Adipose tissue (tissue), 3 donors: Measurements from ENCODE around the gene HRH1. TPM values are rescaled to one million over a fixed set of nuclear protein-coding genes. Genes with fewer than 3 reads are reported as not detected.

ENCODE experiments used
- H3K27ac ChIP-seq: one replicate; pipeline ENCODE4 v1.5.1; 2013; ENCODE audit warnings: low read depth, low read length
- WGBS, 3 donors: extraction: QIAGEN DNeasy Blood & Tissue Kit; methylation state at CpG; one replicate each; pipeline ENCODE4 v1.1.7; 2013; 5-methylcytosine and 5-hydroxymethylcytosine counted together
- polyA plus RNA-seq, 3 donors: library from polyadenylated mRNA; stranded (reverse); fragments of 200-250 nt; gene quantifications; one replicate each; pipeline ENCODE4 v1.2.3, GENCODE V29; 2013
- donor health status: healthy with polysubstance abuse.
- donor health status: Bipolar disorder and iron deficiency.
- donor health status: healthy.

HRH1 gene
- polyA plus RNA-seq, 3 donors, result 0.22 to 3.8 (median 1.6) TPM

DNA sequence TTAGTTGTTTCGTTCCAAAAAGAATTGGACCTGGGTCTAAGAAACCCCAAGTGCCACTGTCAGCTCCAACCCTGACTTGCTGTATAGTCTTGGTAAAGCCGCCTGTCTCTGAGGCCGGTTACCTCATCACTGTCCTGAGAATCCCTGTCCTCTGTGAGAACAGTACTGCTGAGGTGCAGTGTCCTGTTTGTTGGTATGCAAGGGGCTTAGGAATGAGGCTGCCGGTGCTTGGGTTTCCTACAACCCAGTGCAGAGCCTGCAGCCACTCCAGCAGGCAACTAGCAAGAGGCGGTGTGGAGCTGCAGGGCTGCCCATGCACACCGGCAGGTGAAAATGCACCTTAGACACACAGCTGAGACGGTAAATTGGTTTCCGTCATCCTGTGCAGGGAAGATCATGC, 65.9 kb downstream of the HRH1 start:
- WGBS, 3 donors, result 75 to 84% (median 79%) methylated on average over 8 of the region's 8 CpGs

DNA sequence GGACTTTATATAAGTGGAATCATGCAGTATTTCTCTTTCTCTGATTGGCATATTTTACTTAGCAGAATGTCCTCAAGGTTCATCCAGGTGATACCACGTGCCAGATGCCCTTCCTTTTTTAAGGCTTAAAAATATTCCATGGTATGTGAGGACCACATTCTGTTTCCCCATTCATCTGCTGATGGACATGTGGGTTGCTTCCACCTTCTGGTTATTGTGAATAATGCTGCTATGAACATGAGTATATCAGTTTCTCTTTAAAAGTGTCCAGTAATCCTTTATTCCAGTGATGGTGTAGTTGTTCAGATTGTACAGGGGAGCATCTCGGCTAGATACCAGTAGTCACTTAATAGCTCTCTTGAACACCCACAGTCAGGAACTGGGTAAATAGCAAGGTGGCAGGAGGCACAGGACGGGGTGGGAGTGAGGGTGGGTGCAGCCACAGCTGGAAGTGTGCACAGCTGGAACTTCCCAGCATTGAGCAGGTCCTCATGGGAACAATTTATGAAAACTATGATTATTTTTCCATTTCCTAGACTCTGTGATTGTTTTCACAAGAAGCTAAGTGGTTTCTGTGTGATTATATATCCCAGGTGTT, 67.6 kb downstream of the HRH1 start:
- no peak overlapping the region for H3K27ac ChIP-seq
- WGBS, 3 donors, result 24 to 54% (median 48%) methylated on average over 3 of the region's 3 CpGs

More for the DNA sequence above, 65.9 kb downstream of the HRH1 start:
- H3K27ac ChIP-seq, result no peak overlapping the region

DNA sequence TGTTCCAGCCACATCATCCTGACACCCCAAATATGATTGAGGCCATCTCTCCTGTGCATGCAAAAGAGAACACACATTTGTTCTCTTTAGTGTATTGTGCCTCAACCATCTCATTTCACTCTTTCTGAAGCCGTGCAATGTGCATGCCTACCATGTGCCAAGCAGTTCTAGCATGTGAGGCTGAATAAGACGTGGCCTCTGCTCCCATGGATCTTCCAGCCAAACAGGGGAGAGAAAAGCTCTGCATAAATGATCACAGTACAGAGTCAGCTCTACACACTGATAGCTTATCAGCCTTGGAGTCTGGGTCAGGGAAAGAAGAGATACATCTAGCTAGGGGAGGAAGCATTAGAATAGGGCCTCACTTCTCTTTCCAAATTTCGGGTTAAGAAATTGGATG, 69.7 kb downstream of the HRH1 start:
- 75 to 87% (median 80%) methylated on average over 3 of the region's 3 CpGs for WGBS, 3 donors
- no peak overlapping the region for H3K27ac ChIP-seq

DNA sequence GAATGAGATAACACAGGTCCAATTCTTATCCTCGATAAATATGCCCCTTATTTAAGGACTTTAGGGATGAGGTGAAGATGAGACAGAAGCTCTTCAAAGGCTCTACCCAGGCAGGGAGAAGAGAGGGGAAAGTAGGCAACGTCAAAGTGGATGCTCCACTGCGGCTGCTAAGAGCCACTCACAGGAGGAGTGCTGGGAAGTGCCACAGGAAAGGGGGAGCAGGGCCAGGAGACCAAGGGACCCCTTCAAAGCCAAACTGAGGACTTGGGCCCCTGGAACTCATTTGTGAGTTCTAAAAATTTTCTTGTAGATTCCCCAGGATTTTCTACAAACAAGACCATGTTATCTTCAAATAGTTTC, 70.6 kb downstream of the HRH1 start:
- no peak overlapping the region for H3K27ac ChIP-seq
- 78 to 87% (median 86%) methylated on average over 3 of the region's 3 CpGs for WGBS, 3 donors

DNA sequence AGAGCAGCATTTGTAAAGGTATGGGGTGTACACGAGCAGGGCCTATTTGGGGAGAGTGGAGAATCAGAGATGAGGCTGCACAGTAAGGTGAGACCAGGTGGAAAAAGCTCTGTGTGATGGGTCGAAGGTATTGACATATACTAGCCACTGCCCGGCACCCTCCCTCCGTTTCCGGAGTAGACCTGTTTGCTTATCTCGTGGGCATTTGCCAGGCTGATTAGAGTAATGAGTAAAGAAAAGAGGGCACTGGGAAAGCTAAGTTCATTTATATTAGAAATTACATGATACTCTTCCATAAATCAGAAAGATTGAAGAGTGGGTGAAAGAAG, 71.7 kb downstream of the HRH1 start:
- no peak overlapping the region for H3K27ac ChIP-seq
- 44 to 78% (median 77%) methylated on average over 6 of the region's 6 CpGs for WGBS, 3 donors

DNA sequence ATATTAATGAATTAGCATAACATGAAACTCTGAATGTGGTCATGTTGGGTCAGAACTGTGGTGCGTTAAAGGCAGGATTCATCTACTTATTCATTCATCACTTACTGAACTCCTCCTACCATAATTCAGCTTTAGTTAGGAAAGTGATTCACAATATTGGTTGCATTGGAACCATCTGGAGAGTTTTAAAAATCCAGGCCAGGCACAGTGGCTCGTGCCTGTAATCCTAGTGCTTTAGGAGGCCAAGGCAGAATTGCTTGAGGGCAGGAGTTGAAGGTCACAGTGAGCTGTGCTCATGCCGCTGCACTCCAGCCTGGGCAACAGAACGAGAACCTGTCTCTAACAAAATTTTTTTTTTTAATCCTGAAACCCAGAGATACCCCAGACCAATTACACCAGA, 73.7 kb downstream of the HRH1 start:
- WGBS, 3 donors, result 59 to 83% (median 68%) methylated on average over 4 of the region's 4 CpGs
- H3K27ac ChIP-seq, result no peak overlapping the region

DNA sequence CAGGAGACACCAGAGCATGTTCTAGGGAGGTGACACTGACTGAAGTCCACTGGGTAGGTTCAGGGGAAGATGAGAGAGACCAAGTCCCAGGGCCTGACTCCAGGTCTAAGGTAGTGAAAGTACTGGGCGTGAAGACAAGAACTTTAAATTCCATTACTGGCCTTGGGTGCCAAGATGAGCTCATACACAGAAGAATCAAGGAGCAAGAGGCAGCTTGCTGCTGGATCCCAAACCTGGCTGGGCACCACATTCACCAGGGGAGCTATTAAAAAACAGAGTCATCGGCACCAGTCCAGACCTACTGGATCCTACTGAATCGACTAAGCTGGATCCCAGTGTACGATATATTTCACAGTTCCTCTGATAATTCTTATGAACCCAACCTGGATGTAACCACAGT, 75.8 kb downstream of the HRH1 start:
- 83 to 91% (median 86%) methylated on average over 4 of the region's 4 CpGs for WGBS, 3 donors
- H3K27ac ChIP-seq, result no peak overlapping the region

DNA sequence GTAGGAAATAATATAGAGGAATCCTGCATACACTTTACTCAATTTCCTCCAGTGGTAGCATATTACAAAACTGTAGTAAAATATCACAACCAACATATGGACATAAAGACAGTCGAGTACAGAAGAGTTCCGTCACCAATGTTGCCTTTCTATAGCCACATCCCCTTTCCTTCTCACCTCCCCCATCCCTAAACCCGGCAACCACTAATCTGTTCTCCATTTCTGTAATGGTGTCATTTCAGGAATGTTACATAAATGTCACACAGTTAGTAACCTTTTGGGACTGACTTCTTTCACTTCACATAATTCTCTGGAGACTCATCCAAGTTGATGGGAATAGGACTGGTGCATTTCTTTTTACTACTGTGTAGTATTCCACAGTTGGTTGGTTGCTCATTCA, 76.5 kb downstream of the HRH1 start:
- no peak overlapping the region for H3K27ac ChIP-seq
- WGBS, 3 donors, result 39 to 58% (median 54%) methylated on average over 3 of the region's 3 CpGs

DNA sequence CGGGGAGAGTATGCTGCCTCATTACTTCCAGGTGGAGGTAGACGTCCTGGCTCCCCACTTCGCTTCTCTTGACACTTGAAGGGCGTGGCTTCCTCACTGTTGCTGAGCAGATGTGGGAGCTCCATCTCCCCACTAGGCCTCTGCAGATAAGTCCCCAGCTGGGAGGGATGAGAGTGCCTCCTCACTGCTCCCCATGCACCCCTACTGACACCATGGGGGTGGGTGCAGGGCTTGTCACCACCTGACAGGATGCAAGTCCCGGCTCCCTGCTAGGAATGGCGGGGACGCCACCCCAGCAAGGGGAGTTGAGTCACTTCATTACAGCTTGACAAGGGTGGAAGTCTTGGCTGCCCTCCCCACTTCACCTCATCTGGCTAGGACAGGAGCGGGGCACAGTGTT, 81.1 kb downstream of the HRH1 start:
- H3K27ac ChIP-seq, result no peak overlapping the region
- WGBS, 3 donors, result 72 to 85% (median 82%) methylated on average over 8 of the region's 8 CpGs

DNA sequence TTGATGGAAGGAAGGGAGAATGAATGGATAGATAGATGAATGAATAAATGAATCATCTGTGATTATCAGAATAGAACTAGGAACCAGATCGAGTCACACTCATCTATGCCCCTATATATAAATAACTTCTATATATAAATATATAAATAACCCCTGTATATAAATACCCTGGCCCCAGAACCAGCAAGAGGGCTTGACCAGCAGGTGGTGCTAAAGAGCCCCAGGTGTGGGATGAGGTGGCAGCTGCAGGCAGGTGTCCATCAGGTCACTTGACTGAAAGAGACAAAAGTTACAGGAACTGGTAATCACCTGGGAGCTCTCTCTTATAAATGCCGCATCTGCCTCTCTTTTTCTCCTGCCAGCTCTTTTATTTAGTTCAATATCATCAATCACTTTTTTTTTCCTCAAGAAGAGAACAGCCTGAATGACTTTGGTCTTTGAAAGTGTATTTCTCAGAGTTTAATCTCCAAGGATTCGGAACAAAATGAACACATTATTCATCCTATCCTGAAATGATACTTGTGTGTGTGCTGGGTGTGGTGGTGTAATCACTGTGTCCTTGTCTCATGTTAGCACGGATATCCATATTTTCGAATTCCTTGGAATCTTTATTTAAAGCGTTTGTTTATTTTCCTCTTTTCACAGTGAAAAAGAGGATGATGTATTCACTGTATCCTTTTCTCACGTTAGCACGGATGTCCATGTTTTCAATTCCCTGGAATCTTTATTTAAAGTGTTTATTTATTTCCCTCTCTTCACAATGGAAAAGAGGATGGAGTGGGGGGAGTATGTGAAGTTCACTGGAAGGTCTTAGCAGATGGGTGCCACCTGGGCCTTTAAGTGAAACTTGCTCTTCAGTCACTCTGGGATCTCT, 82.5 kb downstream of the HRH1 start:
- H3K27ac ChIP-seq, result no peak overlapping the region
- WGBS, 3 donors, result 36 to 39% (median 37%) methylated on average over 8 of the region's 8 CpGs

DNA sequence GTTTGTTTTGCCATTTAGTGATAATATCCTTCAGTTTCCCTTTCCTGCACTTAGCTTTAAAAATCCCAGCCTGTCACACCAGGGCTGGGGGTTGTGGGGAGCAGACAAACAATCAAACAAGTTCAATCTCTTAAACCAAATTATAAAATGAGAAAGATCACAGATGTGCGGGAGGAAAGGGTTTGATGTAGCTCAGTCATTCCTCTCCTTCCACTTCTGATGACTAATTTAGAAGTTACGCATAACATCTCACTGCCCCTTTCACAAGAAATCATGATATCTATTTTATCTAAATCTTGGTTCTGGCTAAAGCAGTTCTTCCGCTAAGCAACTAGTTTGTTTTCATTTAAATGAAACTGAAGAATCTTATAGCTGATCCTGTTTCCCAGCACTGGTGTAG, 83.8 kb downstream of the HRH1 start:
- 70 to 76% (median 71%) methylated on average over 3 of the region's 3 CpGs for WGBS, 3 donors
- H3K27ac ChIP-seq, result no peak overlapping the region

DNA sequence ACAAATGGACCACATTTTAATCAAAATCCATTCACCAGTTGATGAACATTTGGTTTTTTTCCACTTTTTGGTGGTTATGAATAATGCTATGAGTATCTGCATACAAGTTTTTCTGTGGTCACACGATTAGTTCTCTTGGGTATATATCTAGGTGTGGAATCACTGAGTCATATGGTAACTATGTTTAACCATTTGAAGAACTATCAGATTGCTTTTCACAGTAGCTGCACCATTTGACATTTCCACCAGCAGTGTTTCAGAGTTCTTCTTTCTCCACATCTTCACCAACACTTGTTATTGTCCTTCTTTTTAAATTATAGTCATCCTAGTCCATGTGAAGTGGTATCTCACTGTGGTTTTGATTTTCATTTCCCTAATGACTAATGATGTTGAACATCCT, 84.6 kb downstream of the HRH1 start:
- no peak overlapping the region for H3K27ac ChIP-seq
- 63 to 75% (median 69%) methylated on average over 1 of the region's 1 CpG for WGBS, 3 donors

DNA sequence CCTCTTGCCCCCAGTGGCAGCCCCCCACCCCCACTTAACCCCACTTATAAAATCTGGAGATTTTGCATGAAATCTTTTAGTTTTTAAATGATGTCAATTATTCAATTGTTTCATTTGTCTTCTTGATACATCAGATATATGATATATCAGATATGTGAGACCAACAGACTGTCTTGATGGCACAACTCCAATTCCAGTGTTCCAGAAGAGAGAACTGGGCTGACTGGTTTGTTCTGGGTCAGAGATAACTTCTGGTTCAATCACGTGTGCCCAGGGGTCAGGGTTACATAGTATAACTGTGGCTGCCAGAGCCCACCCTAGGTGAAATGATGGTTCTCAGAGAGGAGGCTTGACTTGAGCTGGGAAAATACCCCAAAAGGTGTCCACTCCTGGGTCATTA, 85.5 kb downstream of the HRH1 start:
- H3K27ac ChIP-seq, result no peak overlapping the region
- 21 to 88% (median 79%) methylated on average over 1 of the region's 1 CpG for WGBS, 3 donors

DNA sequence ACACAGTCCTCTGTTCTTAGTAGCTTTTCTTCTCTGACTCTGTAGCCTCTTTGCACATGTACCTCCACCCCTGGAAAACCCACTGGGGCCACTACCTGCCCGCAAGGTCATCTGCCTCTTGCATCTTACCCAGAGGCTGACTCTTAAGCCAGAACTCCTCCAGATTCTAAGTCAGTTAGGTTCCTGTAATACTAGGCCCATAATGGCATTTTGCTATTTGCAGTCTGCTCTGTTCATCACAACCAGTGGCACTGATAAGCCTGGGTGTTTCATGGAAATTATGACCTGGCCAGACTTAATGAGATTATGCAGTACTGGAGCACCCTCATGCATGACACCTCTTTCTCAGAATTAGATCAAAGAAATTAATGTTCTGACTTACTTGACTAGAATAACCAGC, 86.2 kb downstream of the HRH1 start:
- no peak overlapping the region for H3K27ac ChIP-seq
- 82 to 98% (median 96%) methylated on average over 1 of the region's 1 CpG for WGBS, 3 donors

DNA sequence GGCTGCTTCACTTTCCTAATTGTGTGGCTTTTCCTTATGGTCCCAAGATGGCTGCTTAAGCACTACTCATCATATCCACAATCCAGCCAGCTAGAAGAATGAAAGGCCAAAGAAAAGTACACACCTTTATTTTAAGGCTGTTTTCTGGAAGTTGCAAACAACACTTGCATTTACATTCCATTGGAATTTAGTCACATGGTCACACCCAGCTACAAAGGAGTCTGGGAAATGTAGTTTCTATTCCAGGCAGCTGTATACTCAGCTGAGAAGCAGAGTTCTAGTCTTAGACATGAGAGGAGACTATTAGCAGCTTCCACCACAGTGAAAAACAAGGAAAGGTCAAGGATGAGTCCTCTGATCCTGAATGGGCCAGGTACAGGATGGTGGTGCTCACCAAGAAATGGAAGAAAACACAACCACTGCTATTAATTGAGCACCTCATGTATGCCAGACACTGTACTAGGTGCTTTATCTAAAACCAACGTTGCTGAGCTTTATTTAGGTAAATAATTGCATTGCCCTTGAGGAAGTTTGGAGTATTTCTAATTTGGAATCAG, 89.9 kb downstream of the HRH1 start:
- WGBS, 3 donors, result 45 to 73% (median 58%) methylated on average over 1 of the region's 1 CpG

DNA sequence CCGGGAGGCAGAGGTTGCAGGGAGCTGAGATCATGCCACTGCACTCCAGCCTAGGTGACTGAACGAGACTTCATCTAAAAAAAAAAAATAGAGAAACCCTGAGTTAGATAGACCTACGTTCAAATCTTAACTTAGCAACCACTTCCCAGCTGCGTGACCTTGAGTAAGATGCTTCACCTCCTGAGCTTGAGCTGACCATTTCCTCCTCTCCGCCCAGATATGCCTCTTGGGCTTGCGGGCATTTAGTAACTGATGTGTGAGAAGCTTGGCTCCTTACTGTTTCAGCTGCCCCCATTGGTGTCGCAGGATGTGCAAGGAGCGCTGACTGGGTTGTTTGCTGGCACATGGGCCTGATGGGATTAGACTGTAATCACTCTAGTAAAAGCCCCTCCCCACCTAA, 91.0 kb downstream of the HRH1 start:
- 78 to 87% (median 79%) methylated on average over 8 of the region's 8 CpGs for WGBS, 3 donors

More for the DNA sequence above, 89.9 kb downstream of the HRH1 start:
- no peak overlapping the region for H3K27ac ChIP-seq

DNA sequence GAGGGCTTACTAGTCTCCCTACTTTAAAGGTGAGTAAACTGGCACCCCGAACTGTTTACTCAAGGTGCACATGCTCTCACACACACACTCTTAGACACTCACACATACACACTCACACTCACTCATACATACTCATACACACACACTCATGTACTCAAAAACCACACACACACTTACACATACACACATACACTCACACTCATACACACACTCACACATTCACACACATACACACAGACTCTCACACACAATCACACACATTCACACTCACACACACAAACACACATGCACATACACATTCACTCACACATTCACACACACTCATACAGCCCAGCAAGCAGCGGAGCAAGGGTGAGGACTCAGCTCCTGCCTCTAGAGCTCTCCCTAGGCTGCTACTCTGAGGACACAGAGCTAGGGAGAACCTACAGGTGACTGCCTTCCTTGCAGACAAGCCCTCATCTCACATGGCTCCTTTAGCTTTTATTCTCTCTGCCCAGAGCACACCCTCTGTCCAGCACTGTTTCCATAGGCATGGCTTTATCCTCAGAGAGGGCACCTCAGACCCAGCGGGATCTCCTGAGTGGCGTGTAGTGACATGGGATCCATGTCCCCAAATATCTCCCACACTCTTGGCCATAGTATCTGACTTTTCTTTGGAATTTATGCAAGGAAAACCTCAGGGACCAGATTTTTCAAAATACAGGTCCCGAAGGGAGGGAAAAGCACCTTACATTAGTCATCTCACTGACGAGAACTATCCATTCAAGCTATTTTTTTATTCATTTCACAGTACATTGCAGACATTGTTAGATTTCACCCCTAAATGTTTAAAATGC, 91.8 kb downstream of the HRH1 start:
- WGBS, 3 donors, result 79 to 92% (median 90%) methylated on average over 6 of the region's 6 CpGs
- no peak overlapping the region for H3K27ac ChIP-seq

More for the DNA sequence above, 91.0 kb downstream of the HRH1 start:
- no peak overlapping the region for H3K27ac ChIP-seq

DNA sequence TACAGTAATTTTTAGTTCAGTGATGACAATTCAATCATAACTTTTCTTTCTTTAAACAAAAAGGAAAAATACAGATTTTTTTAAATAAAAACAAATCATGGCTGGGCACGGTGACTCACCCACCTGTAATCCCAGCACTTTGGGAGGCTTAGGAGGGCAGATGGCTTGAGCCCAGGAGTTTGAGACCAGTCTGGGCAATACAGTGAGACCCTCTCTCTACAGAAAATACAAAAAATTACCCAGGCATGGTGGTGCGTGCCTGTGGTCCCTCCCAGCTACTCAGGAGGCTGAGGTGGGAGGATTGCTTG, 92.3 kb downstream of the HRH1 start:
- no peak overlapping the region for H3K27ac ChIP-seq
- WGBS, 3 donors, result 81 to 95% (median 91%) methylated on average over 2 of the region's 2 CpGs

DNA sequence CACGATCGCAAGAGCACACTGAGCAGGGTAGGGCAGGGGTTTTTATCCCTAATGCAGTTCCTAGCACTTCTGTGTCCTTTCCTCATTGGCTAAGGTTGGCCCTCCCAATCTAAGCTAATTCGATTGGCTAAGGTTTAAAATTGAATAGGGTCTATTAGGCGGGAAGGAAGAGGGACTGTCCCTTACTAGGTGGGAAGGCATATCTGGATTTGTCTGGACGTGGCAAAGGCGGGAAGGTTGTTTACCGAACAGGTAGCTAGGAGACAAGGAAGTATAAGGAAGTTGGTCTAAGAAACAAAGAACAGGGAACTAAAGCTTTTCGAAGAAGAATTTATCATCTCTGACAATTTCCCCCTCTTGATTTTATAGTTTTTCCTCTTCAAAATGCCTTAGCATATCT, 93.1 kb downstream of the HRH1 start:
- WGBS, 3 donors, result 67 to 74% (median 74%) methylated on average over 8 of the region's 8 CpGs
- H3K27ac ChIP-seq, result no peak overlapping the region
